ENCODE data around the gene CACNA2D3.

The CACNA2D3 gene

DNA sequence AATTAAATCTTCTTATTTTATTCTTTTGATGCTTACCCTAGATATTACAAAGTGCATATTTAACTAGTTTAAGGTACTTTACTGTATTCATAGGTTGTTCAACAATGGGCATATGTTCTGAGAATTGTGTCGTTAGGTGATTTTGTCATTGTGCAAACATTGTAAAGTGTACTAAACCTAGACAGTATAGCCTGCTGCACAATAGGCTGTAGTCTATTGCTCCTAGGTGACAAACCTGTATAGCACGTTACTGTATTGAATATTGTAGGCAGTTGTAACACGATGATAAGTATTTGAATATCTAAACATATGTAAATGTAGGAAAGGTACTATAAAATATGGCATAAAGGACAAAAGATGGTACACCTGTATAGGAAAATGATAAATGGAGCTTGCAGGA is 100.7 kb downstream of the CACNA2D3 start:
- DNase-seq: no peak

DNA sequence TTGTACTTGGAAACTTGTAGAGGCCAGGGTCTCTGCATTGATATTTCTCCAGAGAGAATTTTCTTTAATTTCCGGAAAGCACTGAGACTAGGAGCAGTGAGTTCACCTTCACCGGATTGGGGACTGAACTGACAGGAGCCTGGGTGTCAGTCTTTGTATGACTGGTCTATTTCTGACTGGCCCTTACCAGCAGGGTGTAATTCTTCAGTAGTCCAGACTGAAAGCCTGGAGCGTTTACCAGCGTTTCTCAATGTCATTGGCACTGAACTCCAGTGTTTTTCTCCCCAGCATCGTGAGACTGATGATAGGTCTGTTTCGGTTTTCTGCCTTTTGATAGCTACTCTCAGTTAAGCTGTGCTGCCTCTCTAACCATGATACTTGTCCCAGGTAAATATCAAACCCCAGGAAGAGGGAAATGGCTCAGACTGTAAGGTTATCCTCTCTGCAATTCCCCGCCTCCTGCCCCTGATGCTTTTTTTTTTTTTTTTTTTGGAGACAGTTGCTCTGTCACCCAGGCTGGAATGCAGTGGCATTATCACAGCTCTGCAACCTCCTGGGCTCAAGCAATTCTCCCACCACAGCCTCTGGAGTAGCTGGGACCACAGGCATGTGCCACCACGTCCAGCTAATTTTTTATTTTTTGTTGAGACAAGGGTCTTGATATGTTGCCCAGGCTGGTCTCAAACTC is 103.6 kb downstream of the CACNA2D3 start:
- no peak for DNase-seq

DNA sequence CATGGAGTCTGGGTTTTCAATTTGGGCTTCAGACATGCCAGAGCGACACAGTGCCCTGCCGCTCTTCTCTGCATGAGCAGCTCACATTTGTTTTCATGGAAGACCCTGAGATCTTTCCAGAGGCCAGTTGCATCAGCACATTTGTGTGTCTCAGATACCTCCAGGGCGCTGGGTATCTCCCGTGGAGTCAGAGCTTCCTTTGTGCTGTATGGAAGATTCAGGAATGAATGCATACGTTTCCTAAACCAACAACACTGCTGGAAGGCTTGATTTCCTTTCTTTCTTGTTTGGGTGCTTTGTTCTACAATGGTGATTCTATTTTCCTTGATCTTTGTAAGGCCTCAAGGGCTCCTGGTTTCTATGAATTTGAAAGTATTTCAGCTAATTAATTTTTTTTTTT is 106.5 kb downstream of the CACNA2D3 start:
- DNase-seq: no peak

DNA sequence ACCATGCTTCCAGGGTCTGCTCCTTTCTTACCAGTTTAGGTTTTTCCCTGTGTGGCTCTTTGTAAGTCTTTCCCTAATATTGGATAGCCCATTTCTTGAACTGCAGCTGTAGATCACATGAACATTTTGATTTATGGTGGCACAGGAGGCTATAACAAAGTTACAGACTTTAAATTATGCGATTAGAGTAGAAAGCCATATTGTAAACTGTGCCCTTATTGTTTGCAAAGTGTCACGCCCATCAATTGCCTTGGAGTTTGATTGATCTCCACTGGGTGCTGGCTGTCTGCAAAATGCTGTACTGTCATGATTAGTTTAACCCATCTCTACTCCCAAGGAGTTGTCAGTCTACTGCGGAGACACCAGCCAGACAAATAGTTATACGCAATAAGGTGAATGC is 110.3 kb downstream of the CACNA2D3 start:
- DNase-seq: no peak

DNA sequence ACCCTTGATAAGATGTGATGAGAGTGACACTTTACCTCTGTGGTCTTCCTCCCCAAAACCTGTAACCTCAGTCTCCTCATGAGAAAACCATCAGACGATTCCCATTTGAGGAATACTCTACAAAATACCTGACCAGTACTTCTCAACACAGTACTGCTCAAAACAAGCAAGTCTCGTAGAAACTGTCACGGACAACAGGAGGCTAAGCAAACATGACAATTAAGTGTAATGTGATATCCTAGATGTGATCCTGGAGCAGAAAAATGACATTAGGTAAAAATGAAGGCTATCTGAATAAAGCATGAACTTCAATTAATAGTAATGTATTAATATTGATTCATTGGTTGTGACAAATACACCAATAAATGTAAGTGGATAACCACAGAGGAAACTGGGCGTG is 113.6 kb downstream of the CACNA2D3 start:
- DNase-seq: no peak

DNA sequence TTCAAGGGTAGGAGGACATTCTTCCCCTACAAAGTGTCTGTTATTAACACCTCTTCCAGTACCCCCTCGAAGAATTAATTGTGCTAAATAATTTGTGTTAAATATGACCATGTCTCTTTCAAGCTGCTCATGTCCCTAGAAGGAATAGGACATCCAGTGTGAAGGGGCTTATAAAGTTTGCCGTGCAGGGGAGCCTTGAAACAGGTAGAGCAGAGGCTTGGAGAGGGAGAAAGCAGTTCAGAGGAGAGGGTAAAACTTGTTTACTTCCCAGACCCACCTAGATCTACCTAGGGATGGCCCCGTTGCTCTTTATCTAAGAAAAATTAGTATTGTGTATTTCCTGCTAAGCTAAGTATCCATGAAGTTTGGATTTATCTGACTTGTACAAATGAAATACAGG is 114.8 kb downstream of the CACNA2D3 start:
- no peak for DNase-seq

DNA sequence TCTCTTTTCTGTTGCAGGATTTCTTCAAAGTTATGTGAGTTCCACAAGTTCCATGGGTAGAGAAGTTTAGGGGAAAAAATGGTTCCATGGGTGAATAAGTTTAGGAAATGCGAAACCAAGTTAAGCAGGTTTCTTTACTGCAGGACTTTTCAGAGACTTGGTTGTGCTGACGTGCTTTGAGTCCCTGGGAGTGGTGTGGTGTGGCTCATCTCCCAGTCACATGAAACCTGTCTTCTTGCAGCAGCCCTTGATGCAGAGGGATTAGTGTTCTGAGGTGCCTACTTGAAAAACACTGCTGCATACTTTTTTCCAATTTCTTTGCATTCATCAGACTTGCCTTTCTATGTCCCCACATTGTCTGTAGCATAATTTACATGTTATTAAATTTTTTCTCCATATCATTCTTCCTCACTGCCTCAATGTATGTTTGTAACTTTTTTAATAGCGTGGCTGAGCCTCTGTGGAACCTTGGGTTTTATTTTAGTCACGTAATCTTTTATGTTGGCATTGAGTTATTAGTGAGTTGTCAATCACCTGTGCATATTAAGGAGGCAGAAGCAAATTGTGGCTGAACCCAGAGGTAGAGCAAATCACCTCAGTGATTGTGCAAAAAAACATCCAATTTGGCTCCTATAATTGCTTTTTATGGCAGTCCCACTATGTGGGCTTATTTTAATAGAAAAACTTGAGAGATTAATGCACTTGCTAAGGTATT is 115.6 kb downstream of the CACNA2D3 start:
- DNase-seq: no peak

DNA sequence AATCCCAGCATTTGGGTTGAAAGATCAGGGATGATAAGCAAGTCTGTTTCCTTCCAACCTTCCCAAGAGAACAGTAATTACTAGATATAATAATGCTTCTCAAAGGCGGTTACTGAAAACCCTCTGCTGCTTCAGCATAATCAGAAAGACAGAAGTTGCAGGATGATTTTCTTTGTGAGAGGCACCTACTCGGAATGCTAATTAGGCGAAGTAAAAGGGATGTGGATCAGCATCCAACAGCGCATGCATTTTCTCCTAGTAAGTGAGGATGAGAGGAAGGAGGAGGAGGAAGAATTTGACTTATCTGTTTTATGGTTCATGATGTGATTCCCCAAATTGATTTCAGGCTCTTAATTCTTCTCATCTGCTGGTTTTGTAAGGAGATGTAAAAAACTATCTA is 118.0 kb downstream of the CACNA2D3 start:
- no peak for DNase-seq

DNA sequence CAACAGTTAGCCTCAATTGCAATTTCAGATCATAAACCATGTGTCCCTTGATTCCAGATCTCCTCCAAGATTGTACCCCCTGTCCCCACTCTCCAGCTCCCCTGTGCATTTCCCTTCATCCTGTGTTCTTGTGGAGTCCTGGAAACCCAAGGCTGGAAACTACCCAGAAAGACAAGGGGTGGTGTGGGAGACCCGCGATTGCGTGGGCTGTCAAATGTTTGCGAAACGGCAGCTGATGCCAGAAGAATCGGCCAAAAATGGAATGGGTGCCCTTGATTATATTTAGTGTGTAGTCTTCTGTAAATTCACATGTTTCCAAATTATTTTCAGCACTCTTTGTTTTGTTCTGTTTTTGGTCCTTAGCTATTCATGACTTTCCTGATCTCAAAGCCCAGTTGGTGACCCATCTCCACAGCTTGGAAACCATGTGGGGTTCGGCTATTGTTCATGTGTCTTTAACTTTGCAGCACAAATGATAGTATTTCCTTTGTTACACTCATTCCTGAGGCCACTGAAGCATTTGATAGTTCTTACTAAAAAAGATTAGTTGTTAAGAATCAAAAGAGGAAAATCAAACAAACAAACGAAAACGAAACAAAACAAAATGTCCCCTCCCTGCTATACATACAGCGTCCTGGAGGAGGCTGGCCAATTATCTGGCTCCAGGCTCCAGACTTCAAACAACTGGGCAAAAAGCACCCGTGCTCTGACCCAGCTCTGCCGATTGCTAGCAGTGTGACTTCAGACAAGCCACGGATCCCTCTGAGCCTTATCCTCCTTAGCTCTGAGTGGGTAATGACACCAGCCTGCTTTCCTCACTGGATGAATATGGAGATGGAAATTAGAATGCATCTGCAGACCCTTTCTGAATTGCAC is 120.9 kb downstream of the CACNA2D3 start:
- no peak for DNase-seq

DNA sequence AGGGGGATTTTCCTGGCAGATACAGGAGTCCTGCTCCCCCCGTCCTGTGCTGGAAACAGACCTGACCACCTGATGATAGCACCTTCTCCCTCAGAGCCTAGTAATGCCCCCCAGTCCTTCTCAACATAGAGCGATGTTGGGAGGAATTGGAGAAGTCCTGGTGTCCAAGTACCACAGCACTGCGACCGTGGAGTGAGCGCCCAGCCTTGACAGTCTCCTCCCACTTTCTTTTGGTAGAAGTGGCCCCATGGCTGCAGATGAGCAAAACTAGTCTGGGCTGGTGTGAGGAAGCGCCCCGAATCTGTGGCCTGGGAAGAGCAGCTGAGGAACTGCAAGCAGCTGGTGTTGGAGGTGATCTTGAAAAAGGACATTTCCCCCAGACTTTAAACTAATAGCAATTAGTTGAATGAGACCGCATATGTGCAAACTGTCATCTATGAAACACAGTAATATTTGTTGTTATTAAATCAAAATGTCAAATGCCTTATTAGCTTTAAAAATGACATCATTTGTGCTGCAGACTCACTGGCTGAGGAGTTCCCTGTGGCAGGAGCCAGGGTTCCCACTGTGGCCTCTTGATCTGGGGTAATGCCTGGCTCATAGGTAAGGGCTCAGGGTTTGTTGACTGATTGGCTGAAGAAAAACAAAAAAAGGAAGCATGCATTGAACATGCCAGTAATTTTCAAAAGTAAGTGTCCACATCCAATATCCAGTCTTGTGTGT is 121.8 kb downstream of the CACNA2D3 start:
- DNase-seq: no peak

DNA sequence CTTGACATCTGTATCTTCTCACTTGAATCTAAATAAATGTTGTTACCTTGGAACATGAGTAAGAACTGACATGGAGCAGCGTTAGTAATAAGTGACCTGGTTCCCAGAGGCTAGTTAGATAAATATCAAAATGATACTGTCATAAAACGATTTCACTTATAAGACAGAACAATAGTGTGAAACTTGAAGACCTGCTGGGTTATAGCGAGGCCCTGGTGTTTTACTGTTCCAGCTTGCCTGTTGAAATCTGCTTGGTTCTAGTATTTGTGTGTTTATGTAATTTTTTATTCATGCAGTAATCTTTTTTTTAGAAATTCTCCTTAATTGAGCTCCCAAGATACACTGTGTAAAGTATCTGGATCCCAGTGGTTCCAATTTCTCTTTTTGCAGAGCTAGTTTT is 129.4 kb downstream of the CACNA2D3 start:
- no peak for DNase-seq

DNA sequence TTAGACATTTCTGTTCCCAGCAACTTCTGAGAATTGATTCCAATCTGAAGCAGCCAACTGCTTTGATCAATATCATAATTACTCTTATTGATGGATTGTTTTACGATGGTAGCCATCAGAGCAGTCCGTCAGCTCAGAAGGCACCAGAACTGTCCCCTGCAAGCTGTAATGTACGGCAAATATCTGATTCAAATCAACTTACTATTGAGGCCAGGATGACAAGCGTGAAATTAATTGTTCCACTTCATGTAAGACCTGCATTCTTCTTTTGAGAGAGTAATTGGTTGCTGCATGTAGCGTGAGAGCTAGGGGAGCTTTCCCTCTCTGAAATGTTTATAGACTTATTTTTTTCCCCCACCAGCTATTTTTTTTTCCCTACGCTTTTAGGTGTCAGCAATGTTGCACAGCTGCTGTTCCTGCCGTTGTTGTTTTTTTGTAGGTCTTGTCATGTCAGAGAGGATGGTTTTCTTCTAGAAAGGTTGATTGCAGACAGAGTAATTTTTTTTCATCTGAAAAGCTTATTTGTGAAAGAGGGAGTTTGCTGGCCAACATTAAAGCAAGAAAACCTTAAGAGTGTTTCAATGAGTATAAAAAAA is 134.9 kb downstream of the CACNA2D3 start:
- no peak for DNase-seq

DNA sequence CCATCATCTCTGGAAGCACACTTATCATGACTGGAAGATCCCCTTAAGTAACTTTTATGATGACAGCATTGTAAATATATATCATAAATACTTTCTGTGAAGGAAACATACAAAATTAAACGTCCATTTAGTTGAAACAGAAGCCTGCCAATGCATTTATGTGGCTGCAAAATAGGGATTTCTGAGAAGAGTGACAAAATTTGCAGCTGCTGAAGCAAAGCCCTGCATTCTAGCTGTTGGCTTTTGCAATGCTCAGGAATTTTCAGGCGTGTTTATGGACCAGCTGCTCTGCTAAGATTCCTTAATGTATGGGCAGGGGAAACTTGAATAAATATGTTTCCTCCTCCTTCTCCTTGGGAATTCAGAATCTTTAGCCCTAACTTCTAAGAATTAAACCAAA is 137.3 kb downstream of the CACNA2D3 start:
- no peak for DNase-seq

DNA sequence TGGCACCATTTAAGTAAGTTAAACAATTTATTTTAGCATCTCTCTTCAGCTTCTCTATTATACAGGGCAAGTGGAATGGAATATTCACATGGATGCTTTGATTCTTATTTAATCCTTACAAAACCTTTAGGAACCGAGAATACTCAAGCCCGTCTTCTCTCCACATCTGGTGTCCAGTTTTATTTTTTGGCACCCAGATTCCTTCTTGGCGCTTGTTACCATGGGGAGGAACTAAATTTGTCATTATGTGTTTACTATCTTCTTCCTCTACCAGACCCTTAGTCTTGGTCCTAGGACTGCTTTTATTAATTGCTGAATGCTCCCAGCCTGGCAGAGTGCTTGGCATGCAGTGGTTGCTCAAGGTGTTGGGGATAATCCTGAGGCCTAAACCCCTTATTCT is 138.8 kb downstream of the CACNA2D3 start:
- DNase-seq: no peak

DNA sequence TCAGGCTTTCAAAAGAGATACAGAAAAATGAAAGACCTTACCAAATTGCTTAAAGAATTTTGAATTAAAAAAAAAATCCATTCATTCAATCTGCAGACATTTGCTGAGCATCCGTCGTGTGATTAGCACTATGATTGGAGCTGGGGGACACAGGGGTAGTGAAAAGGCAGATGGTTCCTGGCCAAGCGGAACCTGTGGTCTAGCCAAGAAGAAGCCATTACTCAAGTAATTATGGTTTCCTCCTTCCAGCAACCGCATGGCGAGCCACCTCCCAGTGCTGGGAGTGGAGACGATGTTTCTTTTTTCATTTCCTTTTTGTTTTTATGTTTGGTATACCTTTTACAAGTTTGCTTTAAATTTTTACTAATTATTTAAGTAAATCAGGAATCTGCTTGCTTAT is 140.2 kb downstream of the CACNA2D3 start:
- no peak for DNase-seq

DNA sequence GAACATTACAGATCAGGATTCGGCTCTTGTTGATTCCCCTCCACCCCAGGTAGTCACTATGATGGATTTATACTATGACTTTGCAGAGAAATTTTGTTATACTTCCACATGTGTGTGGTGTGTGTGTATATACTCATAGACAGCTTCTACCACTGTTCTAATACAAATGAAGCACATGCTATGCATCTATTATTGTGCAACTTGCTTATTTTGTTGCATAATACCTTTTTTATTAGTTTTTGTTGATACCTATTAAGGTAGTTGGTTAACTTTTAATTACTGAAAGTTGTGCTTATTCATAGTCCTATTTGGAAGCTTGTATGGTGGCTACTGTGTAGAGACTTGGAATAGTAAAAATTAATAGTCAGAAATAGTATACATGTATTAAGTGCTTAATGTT is 140.6 kb downstream of the CACNA2D3 start:
- DNase-seq: no peak

DNA sequence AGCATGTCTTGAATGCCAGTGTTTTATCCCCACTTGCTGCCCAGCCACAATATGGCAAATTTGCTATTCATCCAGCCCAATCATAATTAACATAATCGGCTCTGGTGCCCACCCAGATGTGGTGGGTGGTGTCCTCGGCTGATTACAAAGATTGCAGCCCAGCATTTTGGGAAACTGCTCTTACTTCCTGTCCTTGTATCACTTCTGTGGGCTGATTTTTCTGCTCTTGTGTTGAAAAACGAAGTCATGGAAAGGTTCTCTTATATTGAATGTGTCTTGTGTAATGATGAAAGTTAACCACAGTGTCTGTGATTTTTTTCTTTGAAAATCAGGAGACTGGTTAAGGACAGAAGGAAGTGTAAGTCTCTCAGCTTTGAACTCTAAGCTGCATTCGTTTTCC is 141.7 kb downstream of the CACNA2D3 start:
- no peak for DNase-seq

DNA sequence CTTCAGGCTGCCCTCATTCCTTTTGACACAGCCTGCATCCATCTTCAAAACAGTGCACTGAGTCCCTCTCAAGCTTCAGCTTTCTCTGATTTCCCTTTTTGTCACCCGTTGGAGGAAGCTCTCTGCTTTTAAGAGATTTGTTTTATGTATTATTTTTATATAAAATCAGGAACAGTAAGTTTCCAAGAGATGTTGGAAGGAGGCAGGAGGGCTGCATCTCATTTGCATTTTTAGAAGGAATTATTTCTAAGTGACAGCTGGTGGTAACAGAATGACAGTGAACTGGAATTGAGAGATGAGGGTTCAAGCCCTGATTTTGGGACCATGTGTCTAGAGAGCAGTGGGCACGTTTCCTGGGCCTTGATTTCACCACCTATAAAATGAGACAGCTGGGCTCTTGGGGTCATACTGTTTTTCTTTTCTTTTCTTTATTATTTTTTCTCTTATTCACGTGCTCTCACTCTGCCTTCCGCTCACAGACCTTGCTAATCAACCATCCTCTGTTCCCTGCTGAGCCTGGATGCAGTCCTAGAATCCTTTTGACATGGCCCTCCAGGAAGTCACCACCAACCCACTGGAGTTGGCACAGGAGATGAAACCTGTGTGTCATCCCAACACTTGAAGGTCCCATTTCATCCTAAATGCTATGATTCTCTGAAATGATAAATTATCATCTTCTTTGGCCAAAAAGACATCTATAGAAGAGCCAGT is 148.6 kb downstream of the CACNA2D3 start:
- DNase-seq: no peak

DNA sequence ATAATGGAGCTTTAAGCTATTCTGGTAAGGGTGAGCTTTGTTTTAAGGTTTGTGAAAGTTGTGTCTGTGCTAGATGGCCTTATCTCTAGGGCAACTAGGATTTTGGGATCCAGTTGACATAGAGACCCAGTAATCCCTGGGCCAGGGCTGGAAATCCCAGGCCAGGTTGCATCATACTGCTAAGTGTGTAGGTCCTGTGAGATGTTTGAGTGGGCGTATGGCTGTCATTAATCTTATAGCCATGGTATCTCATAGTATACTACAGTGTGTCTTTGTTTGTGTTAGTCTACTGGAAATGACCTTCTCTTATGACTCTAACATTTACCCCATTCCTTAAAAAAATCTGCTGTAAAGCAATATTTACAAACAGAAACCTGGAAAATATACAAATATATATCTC is 151.4 kb downstream of the CACNA2D3 start:
- DNase-seq: no peak

DNA sequence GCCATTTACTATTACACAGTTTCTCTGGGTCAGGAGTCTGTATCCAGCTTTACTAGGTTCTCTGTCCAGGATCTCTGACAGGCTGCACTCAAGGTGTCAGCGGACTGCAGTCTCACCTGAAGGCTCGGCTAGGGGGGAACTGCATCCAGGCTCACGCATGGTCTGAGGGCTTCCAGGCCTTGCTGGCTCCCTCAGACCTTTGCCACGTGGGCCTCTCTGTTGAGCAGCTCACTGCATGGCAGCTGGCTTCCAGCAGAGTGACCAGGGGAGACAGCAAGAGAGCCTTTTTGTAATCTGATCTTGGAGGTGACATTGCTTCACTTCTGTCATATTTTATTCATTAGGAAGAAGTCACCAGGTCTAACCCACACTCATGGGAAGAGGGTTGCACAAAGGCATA is 152.3 kb downstream of the CACNA2D3 start:
- no peak for DNase-seq

DNA sequence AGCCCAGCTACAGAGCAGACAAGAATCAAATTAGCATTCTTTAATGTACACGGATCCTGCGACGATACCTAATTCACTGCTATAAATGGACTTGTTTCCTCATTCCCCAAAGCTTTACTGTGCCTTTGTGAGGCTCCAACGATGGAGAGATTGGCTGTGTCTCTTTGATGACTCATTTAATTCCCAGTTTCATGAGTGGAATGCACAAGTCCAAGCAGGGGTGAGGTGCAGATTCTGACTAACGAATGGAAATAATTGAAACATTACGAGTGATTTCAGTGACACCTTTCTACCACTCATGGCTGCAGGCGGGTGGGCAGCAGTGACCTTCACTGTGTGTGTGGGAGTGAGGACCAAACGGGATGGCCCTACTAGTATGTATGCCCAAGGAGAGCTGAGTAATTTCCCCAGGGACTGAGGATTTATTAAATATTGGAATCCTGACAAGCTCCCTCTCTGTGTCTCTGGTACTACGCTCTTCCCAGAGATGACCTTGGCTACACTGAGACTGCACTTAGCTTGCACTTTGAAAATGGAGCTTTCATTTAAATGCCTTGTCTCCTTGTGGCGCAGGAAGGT is 156.7 kb downstream of the CACNA2D3 start:
- DNase-seq: no peak

DNA sequence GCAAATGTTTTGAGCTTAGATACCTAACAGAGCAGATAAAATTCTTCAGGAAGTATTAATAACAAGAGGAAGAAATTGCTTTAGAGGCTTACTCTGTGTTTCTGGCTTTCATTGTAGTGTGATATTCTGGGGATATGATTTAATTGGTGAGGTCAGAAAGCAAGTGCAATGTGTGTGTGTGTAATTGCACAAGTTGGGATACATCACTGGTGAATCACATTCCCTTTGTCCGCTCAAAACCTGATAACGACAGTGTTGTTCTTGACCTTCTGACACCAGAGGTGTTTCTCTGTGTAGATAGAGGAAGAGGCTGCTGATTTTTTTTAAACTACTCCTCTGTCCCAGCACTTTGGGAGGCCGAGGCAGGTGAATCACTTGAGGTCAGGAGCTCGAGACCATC is 161.1 kb downstream of the CACNA2D3 start:
- no peak for DNase-seq

Data from activated naive CD4-positive, alpha-beta T cell treated with anti-CD3 and anti-CD28 coated beads, Interleukin-2, amount 50 U/mL, for 16 hours (primary cell).